HG03354 (cell line): ENCODE data around the gene RSRC2.
"Not testable (repeated sequence)": the region's sequence is repeated elsewhere in the genome, so short reads cannot be mapped to it uniquely, and the experiment has no call there.

ENCODE experiments used
- ATAC-seq: cut with Tn5 transposase; IDR thresholded peaks from one replicate; pipeline ENCODE4 v1.9.1; 2021; ENCODE audit warnings: mild to moderate bottlenecking; ENCODE audit not compliant: unreplicated experiment, poor library complexity, severe bottlenecking

Gene RSRC2

GRCh38 chr12:122520676-122521075 is 6.1 kb downstream of the RSRC2 start:
- no peak for ATAC-seq

DNA sequence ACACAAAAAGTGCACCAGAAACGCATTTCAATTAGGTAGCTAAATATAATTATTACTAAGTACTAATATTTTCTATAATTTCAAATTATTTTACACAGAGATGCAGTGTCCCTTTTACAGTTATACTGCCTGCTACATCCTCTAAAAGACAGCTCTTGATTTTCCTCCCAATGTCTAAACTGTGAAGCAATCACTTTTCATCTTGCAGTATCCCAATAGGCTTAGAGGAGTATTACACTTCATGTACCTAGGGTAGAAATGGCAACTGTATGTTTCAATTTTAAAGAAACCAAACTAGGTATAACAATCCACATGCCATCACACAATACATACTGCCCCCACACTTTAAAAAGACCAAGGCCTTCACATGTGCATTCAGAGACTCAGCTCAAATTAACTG is 7.3 kb downstream of the RSRC2 start:
- ATAC-seq = no peak

GRCh38 chr12:122518908-122519307 is 7.8 kb downstream of the RSRC2 start:
- no peak for ATAC-seq

DNA sequence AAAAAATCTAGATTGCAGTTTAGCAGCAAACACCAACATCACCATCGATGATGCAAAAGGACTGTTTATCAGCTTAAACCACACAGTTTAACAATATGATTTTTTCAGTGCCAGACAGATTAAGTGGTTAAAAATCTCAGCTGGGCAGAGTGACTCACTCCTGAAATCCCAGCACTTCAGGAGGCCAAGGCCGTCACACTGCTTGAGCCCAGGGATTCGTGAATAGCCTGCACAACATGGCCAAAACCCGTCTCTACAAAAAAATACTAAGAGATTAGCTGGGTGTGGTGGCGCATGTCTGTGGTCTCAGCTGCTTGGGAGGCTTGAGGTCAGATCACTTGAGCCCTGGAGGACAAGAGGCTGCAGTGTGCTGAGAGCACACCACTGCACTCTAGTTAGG is 8.9 kb downstream of the RSRC2 start:
- ATAC-seq = no peak

GRCh38 chr12:122516544-122517361 is 10.0 kb downstream of the RSRC2 start:
- ATAC-seq = no peak

- no peak for ATAC-seq
These were observed 11.5 kb downstream of the RSRC2 start for GRCh38 chr12:122515275-122515674.

DNA sequence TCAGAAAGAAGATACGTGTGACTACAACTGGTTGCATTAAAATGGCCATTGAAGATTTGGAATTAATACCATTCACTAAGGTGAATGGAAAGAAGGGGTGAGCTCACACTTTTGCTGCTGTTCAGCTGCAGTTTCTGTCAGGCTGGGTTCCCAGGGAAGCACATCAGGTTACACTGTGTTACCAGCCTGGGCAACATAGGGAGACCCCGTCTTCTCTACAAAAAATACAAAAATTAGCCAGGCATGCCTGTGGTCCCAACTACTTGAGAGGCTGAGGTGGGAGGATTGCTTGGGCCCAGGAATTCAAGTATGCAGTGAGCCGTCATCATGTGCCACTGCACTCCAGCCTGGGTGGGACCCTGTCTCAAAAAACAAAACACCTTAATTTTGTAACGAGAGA is 13.1 kb downstream of the RSRC2 start:
- no peak for ATAC-seq

- ATAC-seq = not testable (repeated sequence)
These were observed 13.7 kb downstream of the RSRC2 start for GRCh38 chr12:122513028-122513427.

GRCh38 chr12:122508163-122508562 is 18.6 kb downstream of the RSRC2 start:
- no peak for ATAC-seq

GRCh38 chr12:122506393-122506938 is 20.3 kb downstream of the RSRC2 start:
- ATAC-seq = no peak

GRCh38 chr12:122505419-122506051 is 21.2 kb downstream of the RSRC2 start:
- no peak for ATAC-seq

GRCh38 chr12:122503783-122504590 is 22.7 kb downstream of the RSRC2 start:
- ATAC-seq = no peak

DNA sequence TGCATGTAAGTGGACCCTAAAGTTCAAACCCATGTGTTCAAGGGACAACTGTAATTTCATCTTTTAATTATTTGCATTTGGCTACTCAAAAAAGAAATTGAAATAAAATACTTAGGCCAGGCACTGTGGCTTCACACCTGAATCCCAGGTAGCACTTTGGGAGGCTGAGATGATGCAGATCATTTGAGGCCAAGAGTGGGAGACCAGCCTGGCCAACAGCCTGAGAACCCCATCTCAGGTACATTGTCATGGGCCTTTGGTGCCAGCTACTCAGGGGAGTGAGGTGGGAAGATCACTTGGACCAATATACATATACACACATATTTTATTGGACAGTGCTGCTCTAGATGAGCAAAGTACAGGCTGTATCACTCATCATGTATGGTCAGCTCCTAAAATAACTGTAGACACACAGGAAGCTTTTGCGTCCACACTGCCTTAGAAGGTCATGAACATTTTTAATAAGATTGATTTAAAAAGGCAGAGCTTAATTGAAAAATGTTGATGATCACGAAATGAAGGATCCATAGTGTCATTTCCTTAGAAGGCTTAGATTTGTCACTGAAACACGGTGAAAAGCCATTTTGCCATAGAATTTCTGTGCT is 23.5 kb downstream of the RSRC2 start:
- no peak for ATAC-seq

DNA sequence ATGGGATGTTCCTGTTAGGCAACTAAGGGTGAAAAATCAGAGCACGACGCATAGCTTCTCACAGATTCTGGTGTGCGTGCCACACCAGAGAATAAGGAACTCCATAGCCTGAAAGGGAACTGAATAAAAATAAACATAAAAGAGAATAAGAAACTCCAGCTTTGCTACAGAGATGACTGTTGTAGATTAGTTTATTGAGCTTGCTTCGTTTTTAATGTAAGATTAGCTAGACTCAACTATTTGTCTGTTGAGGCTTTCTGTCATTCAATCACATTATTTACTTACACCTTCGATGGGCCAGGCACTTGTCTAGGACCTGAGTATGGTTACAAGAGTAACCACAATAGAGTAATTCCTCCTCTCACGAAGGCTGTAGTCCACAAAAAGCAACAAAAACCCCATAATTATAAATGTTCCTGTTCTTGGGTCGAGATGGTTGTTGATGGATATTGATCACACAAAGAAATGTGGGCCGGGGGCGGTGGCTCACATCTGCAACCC is 25.2 kb downstream of the RSRC2 start:
- ATAC-seq = no peak

GRCh38 chr12:122500685-122501488 is 25.8 kb downstream of the RSRC2 start, which contains the start of gene ZCCHC8:
TSS of gene ZCCHC8 (minus strand) at chr12:122500932. CDS start at chr12:122500840, 92 bp downstream.
- peak; percentile 94 for ATAC-seq

GRCh38 chr12:122499991-122500684 is 26.6 kb downstream of the RSRC2 start:
- ATAC-seq = peak; percentile 14

DNA sequence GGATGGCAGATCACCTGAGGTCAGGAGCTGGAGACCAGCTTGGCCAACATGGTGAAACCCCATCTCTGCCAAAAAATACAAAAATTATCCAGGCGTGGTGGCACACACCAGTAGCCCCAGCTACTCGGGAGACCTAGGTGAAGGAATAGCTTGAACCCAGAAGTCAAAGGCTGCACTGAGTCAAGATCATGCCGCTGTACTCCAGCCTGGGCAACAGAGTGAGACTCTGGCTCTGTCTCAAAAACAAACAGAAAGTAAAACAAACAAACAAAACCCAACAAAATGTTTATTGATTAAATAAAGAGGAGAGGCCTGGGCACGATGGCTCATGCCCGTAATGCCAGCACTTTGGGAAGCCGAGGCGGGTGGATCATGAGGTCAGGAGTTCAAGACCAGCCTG is 31.5 kb downstream of the RSRC2 start:
- ATAC-seq = no peak

GRCh38 chr12:122493222-122493621 is 33.5 kb downstream of the RSRC2 start:
- not testable (repeated sequence) for ATAC-seq
